K562 treated with DMSO at 1 percent for 48 hours (cell line): ENCODE measurements around the gene DNAJB14. TPM values are rescaled to one million over a fixed set of nuclear protein-coding genes. Genes with fewer than 3 reads are reported as not detected.

Source experiments
- total RNA-seq: library from RNA; unstranded; fragments of 300-600 nt; gene quantifications from 2 replicates; pipeline ENCODE4 v1.2.3, GENCODE V29; 2022; ENCODE audit warnings: low replicate concordance; ENCODE audit errors: extremely low read depth

The DNAJB14 gene
- not detected in 2 replicates for total RNA-seq

DNA sequence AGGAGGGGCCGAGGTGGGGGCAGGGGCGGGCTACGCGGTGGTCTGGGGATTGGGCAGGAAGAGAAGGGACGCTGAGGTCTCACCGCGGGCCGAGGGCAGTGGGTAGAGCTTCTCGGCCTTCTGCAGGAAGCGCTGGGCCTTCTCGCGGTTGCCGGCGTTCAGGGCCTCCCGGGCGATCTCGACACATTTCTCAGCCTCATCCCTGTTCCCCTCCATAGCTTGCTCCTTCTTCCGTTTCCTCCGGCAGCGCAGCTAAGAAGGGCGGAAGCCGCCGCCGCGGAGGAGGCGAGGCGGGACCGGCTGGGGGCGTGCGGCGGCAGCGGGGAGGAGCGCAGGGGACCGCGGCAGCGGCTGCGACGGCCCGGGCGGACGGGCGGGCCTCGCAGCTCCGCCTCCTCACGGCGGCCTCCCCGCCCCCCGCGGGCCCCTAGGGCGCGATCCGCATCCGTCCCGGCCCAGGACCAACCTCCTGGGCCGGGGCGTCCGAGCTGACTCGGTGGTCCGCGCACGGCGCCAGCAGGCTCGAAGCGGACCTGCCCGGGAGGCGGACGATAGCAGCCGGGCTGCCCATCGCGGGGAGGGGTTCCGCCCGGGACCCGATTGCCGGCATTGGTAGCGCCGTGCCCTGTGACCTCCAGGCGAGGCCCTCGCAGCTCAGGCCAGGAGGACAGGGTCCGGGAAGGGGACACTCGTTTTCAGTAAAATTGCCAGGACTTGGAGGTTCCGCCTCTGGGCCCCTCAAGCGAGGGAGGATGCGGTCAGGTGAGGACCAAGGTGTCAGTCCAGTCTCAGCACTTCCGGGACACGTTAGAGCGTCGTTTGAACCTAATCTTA is at the start of gene DNAJB14:
Gene DNAJB14, minus strand, starts transcription at position 263 of the 834 bp plus-strand sequence. Its CDS starts 47 bp downstream, at position 216.

GRCh38 chr4:99949999-99950912 is 3.8 kb upstream of the DNAJB14 start, which contains the start of gene H2AZ1:
H2AZ1 (minus strand) TSS chr4:99950275; CDS start chr4:99950170, 105 bp downstream.

DNA sequence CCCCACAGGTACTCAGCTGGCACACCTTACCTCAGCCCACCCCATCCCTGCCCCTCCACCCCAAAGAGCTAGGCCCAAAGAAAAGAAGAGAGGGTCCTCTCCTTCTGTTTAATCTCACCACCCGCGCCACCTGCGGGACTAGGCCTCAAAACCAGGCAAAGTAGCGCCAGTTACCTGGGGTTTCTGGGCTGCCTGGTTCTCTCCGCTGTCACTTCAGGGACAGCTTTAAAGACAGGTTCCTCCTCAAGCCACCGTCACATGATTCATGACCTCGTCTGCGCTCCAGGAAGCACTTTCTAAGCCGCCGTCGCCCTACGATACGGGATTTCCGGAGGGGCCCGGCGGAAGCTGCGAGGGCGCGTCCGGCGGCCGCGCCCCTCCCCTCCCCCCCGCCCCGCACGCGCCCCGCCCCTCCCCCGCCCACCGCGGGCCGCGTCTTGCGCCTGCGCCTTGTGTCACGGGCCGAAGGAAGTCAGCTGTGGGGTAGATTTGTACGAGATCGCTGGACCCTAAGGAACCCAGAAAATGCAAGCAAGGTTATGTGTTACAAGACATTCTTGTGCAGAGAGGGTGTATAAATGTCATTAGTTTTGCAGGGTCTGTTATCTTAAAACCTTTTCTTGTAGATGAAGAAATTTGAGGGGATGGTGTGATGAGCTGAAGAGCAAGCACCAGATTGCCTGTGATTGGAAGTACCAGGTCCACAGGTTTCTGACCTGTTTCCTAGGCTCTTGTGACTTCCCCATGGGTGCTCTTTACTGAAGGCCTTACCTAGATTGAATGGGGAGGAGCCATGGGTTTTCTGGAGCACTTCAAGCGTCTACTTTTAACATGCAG is 52.0 kb downstream of the DNAJB14 start, which contains the start of gene LAMTOR3:
Gene LAMTOR3, minus strand, starts transcription at position 267 of the 837 bp plus-strand sequence. CDS start 464 bp downstream, outside the sequence.

Other genes starting within 250 kb of the DNAJB14 start
- not detected in 2 replicates for gene DAPP1, start 129.8 kb downstream of the DNAJB14 start, total RNA-seq
- gene LAMTOR3, start 52.2 kb downstream of the DNAJB14 start, total RNA-seq, result not detected in 2 replicates
- 528 TPM in 1 of 2 replicates, not detected in the other for gene H2AZ1, start 3.7 kb upstream of the DNAJB14 start, total RNA-seq
- not detected in 2 replicates for gene DDIT4L, start 243.8 kb upstream of the DNAJB14 start, total RNA-seq